GM12878 (cell line): ENCODE data around the gene TRAPPC4. TPM values are rescaled to one million over a fixed set of nuclear protein-coding genes. Genes with fewer than 3 reads are reported as not detected.

Source experiments
- ATAC-seq: fragments of 200-7000 bp; cut with Tn5 transposase; 3 replicates; pipeline ENCODE4 v1.9.1; 2020; ENCODE audit warnings: mild to moderate bottlenecking, moderate library complexity
- BruUV-seq: library from RNA; stranded (reverse); fragments of 400-500 nt; replicated peaks from 2 replicates; lab custom pipeline; 2021; lab: Mats Ljungman, UMichigan
- CTCF ChIA-PET: fragments of 300-600 bp; sonication (Branson Sonifier 250); formaldehyde crosslinking; extraction: SDS; loops from one replicate; lab custom pipeline; 2021; ENCODE audit warnings: inconsistent platforms; lab: Yijun Ruan, JAX
- POLR2A ChIA-PET: fragments of 350-600 bp; formaldehyde crosslinking; extraction: SDS; loops from one replicate; lab custom pipeline; 2021; ENCODE audit warnings: inconsistent platforms; lab: Charles Lee
- RAD21 ChIA-PET: fragments of 300-600 bp; sonication (Branson Sonifier 250); formaldehyde crosslinking; loops from one replicate; lab custom pipeline; 2023; ENCODE audit warnings: antibody characterized with exemption; ENCODE audit not compliant: unreplicated experiment; lab: Charles Lee
- SMC1A ChIA-PET: fragments of 300-600 bp; sonication (Branson Sonifier 250); formaldehyde crosslinking; loops from one replicate; lab custom pipeline; 2023; ENCODE audit not compliant: unreplicated experiment, uncharacterized antibody; lab: Charles Lee
- DNase-seq: peaks from one replicate; pipeline ENCODE4 v3.0.0-alpha.2; 2011; ENCODE audit warnings: low read depth, low spot score
- FAIRE-seq: peaks from 3 replicates; lab custom pipeline; 2011; peaks lifted over from hg19 to GRCh38; lab: Jason Lieb, UNC
- H2AFZ ChIP-seq: 2 replicates; pipeline ENCODE4 v1.6.0; 2011; ENCODE audit warnings: low read depth, low read length, control low read depth; ENCODE audit not compliant: control insufficient read depth
- H3K27ac ChIP-seq: 2 replicates; pipeline ENCODE4 v1.5.1; 2011; ENCODE audit warnings: control low read depth; ENCODE audit not compliant: control insufficient read depth, insufficient read depth
- H3K27me3 ChIP-seq, 2 experiments: replicated peaks in 1 of 2; 2 replicates each; pipeline versions ENCODE4 v1.6.0 to v1.6.1; 2011; ENCODE audit warnings: low read length in 1 of 2; ENCODE audit not compliant: control insufficient read depth in 2 of 2, insufficient read depth in 2 of 2
- H3K36me3 ChIP-seq, 2 experiments: 2 replicates each; pipeline ENCODE4 v1.5.1; 2011; ENCODE audit warnings: low read length in 1 of 2; ENCODE audit not compliant: control insufficient read depth in 2 of 2, insufficient read depth in 2 of 2
- H3K4me1 ChIP-seq: 2 replicates; pipeline ENCODE4 v1.6.1; 2011; ENCODE audit warnings: mild to moderate bottlenecking, low read length, moderate library complexity, mixed read lengths; ENCODE audit not compliant: control insufficient read depth, insufficient read depth
- H3K4me2 ChIP-seq: 2 replicates; pipeline ENCODE4 v1.6.0; 2011; ENCODE audit warnings: control low read depth; ENCODE audit not compliant: control insufficient read depth, insufficient read depth
- H3K4me3 ChIP-seq: fragments of 200-600 bp; sonication (generic); 2 replicates; pipeline ENCODE4 v1.5.1; 2016
- H3K79me2 ChIP-seq: 2 replicates; pipeline ENCODE4 v1.6.0; 2011; ENCODE audit warnings: low read length; ENCODE audit not compliant: control insufficient read depth, insufficient read depth
- H3K9ac ChIP-seq: 2 replicates; pipeline ENCODE4 v1.8.0; 2011; ENCODE audit warnings: low read length, control low read depth, mixed read lengths; ENCODE audit not compliant: control insufficient read depth, insufficient read depth
- H3K9me3 ChIP-seq: replicated peaks from 3 replicates; pipeline ENCODE4 v1.5.1; 2011; ENCODE audit warnings: mild to moderate bottlenecking, low read length; ENCODE audit not compliant: control insufficient read depth, insufficient read depth
- H4K20me1 ChIP-seq: 2 replicates; pipeline ENCODE4 v1.6.0; 2011; ENCODE audit not compliant: control insufficient read depth, insufficient read depth
- CEBPB ChIP-seq, 2 experiments: fragments of 150-350 bp in 1 of 2; IDR thresholded peaks; 2 replicates each; pipeline ENCODE4 v1.6.1; 2012 to 2014; ENCODE audit warnings: low read depth in 2 of 2, low read length in 2 of 2, borderline replicate concordance in 1 of 2, inconsistent platforms in 1 of 2
- DPF2 ChIP-seq: fragments of 450-650 bp; IDR thresholded peaks from 2 replicates; pipeline ENCODE4 v1.6.1; 2017; ENCODE audit warnings: mild to moderate bottlenecking
- EGR1 ChIP-seq, 2 experiments: IDR thresholded peaks; 1 replicate in 1 of 2; 2 replicates in 1 of 2; pipeline ENCODE4 v1.6.1; 2011 to 2012; ENCODE audit warnings: low read depth in 2 of 2, low read length in 2 of 2, borderline replicate concordance in 1 of 2, mild to moderate bottlenecking in 1 of 2, moderate library complexity in 1 of 2
- IKZF2 ChIP-seq, 2 experiments: fragments of 450-650 bp; IDR thresholded peaks; 2 replicates each; pipeline ENCODE4 v1.6.1; 2017; ENCODE audit warnings: mild to moderate bottlenecking in 2 of 2, moderate library complexity in 2 of 2
- KLF5 ChIP-seq: fragments of 450-650 bp; IDR thresholded peaks from 2 replicates; pipeline ENCODE4 v1.6.1; 2014; ENCODE audit warnings: mild to moderate bottlenecking; ENCODE audit not compliant: partially characterized antibody
- MEF2B ChIP-seq: fragments of 450-650 bp; IDR thresholded peaks from 2 replicates; pipeline ENCODE4 v1.6.1; 2018; ENCODE audit warnings: mild to moderate bottlenecking, moderate library complexity; ENCODE audit not compliant: partially characterized antibody, poor library complexity, severe bottlenecking
- MYB ChIP-seq: fragments of 150-350 bp; IDR thresholded peaks from 2 replicates; pipeline ENCODE4 v1.6.1; 2014; ENCODE audit warnings: mild to moderate bottlenecking, low read depth, low read length, borderline replicate concordance
- NFYA ChIP-seq: IDR thresholded peaks from 2 replicates; pipeline ENCODE4 v1.6.1; 2011; ENCODE audit warnings: low read depth, mild to moderate bottlenecking, low read length, improper control_type of control experiment, borderline replicate concordance
- RBBP5 ChIP-seq: fragments of 200-600 bp; sonication (generic); conservative IDR thresholded peaks from 2 replicates; pipeline ENCODE4 v1.6.1; 2016
- RELA ChIP-seq: fragments of 450-650 bp; IDR thresholded peaks from 2 replicates; pipeline ENCODE4 v1.8.0; 2014; ENCODE audit warnings: borderline replicate concordance; ENCODE audit not compliant: partially characterized antibody
- SMAD5 ChIP-seq: IDR thresholded peaks from 2 replicates; pipeline ENCODE4 v1.6.1; 2016; ENCODE audit warnings: antibody characterized with exemption, low read depth
- SMC3 ChIP-seq: IDR thresholded peaks from 2 replicates; pipeline ENCODE4 v1.6.1; 2011; ENCODE audit warnings: low read length, improper control_type of control experiment, borderline replicate concordance
- STAT1 ChIP-seq: fragments of 450-650 bp; conservative IDR thresholded peaks from 2 replicates; pipeline ENCODE4 v1.6.1; 2014; ENCODE audit warnings: antibody characterized with exemption, mild to moderate bottlenecking
- TARDBP ChIP-seq: IDR thresholded peaks from 2 replicates; pipeline ENCODE4 v1.6.1; 2016; ENCODE audit warnings: borderline replicate concordance
- TCF12 ChIP-seq: IDR thresholded peaks from 2 replicates; pipeline ENCODE4 v1.6.1; 2011; ENCODE audit warnings: low read depth, mild to moderate bottlenecking, low read length
- ZNF207 ChIP-seq: fragments of 450-650 bp; IDR thresholded peaks from 2 replicates; pipeline ENCODE4 v1.6.1; 2014; ENCODE audit warnings: antibody characterized with exemption, mild to moderate bottlenecking, borderline replicate concordance
- ZNF217 ChIP-seq: fragments of 450-650 bp; IDR thresholded peaks from 2 replicates; pipeline ENCODE4 v1.6.1; 2017; ENCODE audit warnings: antibody characterized with exemption, mild to moderate bottlenecking
- ZZZ3 ChIP-seq: IDR thresholded peaks from 2 replicates; pipeline ENCODE4 v1.6.1; 2011; ENCODE audit warnings: low read depth; ENCODE audit not compliant: control insufficient read depth, insufficient read length
- WGBS: methylation state at CpG from one replicate; pipeline ENCODE4 v1.1.6; 2016; ENCODE audit warnings: low lambda C conversion rate; ENCODE audit not compliant: insufficient replicate concordance, insufficient coverage; ENCODE audit errors: missing lambda C conversion rate; 5-methylcytosine and 5-hydroxymethylcytosine counted together
- in situ Hi-C: fragments of 300-500 bp; cut with MboI; formaldehyde crosslinking; loops from 9 replicates; pipeline ENCODE4 v1.14.3; 2018; ENCODE audit warnings: mixed read lengths
- intact Hi-C: fragments of 100-400 bp; cut with micrococcal nuclease; formaldehyde crosslinking; loops from one replicate; pipeline ENCODE4 v1.14.2; 2022; ENCODE audit not compliant: unreplicated experiment
- polyA plus RNA-seq, 11 experiments: library from polyadenylated mRNA; depleted of rRNA in 4 of 11; unstranded in 6 of 11; stranded (reverse) in 5 of 11; fragments of >200 nt; fragmentation: Nextera tagmentation in 4 of 11; fragmentation: Illumina TruSeq in 1 of 11; extraction: Ambion mirVana in 4 of 11; extraction: Trizol in 1 of 11; gene quantifications; 1 replicate in 1 of 11; 2 replicates in 10 of 11; pipeline versions ENCODE4 v1.2.1 to v1.2.3, GENCODE V29; 2011 to 2016; ENCODE audit warnings: inconsistent platforms in 2 of 11, missing spikeins in 2 of 11, low read depth in 1 of 11
- total RNA-seq, 4 experiments: library from RNA; depleted of rRNA in 3 of 4; stranded (reverse); fragments of >200 nt in 3 of 4; fragmentation: Illumina TruSeq in 1 of 4; extraction: Trizol in 1 of 4; gene quantifications; 2 replicates each; pipeline versions ENCODE4 v1.2.1 to v1.2.3, GENCODE V29; 2013 to 2021
- TF ChIP-seq, protein P1 (sequence below): IDR thresholded peaks from 2 replicates; pipeline ENCODE4 v1.6.1; 2011; ENCODE audit warnings: borderline replicate concordance, low read depth, mild to moderate bottlenecking, moderate library complexity, low read length; ENCODE audit not compliant: insufficient read depth, poor library complexity, severe bottlenecking
- TF ChIP-seq, protein P2 (sequence below), 3 experiments: IDR thresholded peaks in 2 of 3; conservative IDR thresholded peaks in 1 of 3; 2 replicates each; pipeline ENCODE4 v1.5.1; 2011; ENCODE audit warnings: low read depth in 3 of 3, low read length in 3 of 3, mild to moderate bottlenecking in 3 of 3, control low read depth in 2 of 3, moderate library complexity in 2 of 3, inconsistent platforms in 1 of 3, mixed read lengths in 1 of 3; ENCODE audit not compliant: control insufficient read depth in 2 of 3, insufficient read depth in 1 of 3; ENCODE audit errors: extremely low read depth in 1 of 3

TRAPPC4 gene
- total and polyA plus RNA-seq, 10 of the 15 experiments (the other 5 are each of a cell fraction or from before 2014, with no cell fraction given), result 61.6 to 231 (median 98.8) TPM

DNA sequence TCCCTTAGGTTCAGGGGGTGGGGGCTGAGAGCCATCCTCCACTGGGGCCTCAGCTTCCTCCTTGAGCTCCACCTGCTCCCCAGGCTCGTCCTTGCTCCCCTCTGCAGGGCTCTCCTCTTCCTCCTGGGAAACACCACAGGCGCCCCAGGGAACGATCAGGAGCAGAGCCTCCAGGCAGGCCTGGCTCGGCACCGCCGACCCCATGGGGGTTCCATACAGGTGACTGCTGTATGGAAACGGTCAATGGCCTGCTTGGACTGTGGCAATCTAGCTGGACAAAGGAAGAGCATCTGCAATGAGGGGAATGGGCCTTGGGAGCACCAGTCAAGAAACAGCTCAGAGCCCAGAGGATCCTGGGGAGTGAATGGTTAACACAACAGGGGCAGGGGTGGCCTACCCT, 30.5 kb downstream of the TRAPPC4 start:
- intact Hi-C loops, result no loop called here
- Histone ChIP-seq H3K27ac (no peak overlapping the region), H3K36me3 (peaks cover 47 to 48% of the 10 kb centered on the region in 2 experiments), H3K79me2 (peaks cover 11% of the 10 kb centered on the region), H2AFZ (no peak overlapping the region), H3K4me3 (no peak overlapping the region), H3K4me2 (no peak overlapping the region), H3K9ac (no peak overlapping the region), H4K20me1 (no peaks in the 10 kb centered on the region), H3K27me3 (no peaks in the 10 kb centered on the region), H3K4me1 (peaks cover 24% of the 10 kb centered on the region), H3K9me3 (no peaks in the 10 kb centered on the region)
- in situ Hi-C loops, result no loop called here
- FAIRE-seq (no peak), DNase-seq (no peak), ATAC-seq (no peak)
- ChIA-PET POLR2A (interaction anchor here (1.1 to 2.5 kb wide), 2 partner anchors 7 to 19 kb away, joined by 3 to 10 read pairs; partner anchors contain the start of gene VPS11), CTCF (no interaction called here), RAD21 (no interaction called here), SMC1A (no interaction called here)
- BruUV-seq, result no TSS peak
- TF ChIP-seq MYB, result no peak
- TF ChIP-seq SMAD5, result no peak
- no peak for TF ChIP-seq ZNF217
- TF ChIP-seq EGR1 (IDR thresholded peaks at IDR 0.05; ENCODE audit: borderline replicate concordance in 1 of 2, low read depth in 2 of 2, low read length in 2 of 2), result no peak
- TF ChIP-seq ZZZ3, result no peak
- TF ChIP-seq SMC3, result no peak
- no peak for TF ChIP-seq IKZF2 (IDR thresholded peaks at IDR 0.05)
- no peak for TF ChIP-seq TARDBP
- TF ChIP-seq, protein P1, sequence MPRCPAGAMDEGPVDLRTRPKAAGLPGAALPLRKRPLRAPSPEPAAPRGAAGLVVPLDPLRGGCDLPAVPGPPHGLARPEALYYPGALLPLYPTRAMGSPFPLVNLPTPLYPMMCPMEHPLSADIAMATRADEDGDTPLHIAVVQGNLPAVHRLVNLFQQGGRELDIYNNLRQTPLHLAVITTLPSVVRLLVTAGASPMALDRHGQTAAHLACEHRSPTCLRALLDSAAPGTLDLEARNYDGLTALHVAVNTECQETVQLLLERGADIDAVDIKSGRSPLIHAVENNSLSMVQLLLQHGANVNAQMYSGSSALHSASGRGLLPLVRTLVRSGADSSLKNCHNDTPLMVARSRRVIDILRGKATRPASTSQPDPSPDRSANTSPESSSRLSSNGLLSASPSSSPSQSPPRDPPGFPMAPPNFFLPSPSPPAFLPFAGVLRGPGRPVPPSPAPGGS, result no peak
- no peak for TF ChIP-seq CEBPB (IDR thresholded peaks at IDR 0.05; ENCODE audit: borderline replicate concordance in 1 of 2, low read depth in 2 of 2, low read length in 2 of 2)
- no peak for TF ChIP-seq NFYA
- TF ChIP-seq TCF12, result no peak
- no peak for TF ChIP-seq STAT1
- TF ChIP-seq RELA, result no peak
- TF ChIP-seq KLF5, result no peak
- TF ChIP-seq, protein P2, sequence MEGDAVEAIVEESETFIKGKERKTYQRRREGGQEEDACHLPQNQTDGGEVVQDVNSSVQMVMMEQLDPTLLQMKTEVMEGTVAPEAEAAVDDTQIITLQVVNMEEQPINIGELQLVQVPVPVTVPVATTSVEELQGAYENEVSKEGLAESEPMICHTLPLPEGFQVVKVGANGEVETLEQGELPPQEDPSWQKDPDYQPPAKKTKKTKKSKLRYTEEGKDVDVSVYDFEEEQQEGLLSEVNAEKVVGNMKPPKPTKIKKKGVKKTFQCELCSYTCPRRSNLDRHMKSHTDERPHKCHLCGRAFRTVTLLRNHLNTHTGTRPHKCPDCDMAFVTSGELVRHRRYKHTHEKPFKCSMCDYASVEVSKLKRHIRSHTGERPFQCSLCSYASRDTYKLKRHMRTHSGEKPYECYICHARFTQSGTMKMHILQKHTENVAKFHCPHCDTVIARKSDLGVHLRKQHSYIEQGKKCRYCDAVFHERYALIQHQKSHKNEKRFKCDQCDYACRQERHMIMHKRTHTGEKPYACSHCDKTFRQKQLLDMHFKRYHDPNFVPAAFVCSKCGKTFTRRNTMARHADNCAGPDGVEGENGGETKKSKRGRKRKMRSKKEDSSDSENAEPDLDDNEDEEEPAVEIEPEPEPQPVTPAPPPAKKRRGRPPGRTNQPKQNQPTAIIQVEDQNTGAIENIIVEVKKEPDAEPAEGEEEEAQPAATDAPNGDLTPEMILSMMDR (IDR thresholded peaks at IDR 0.05 in 2 of 3, conservative IDR thresholded peaks at IDR 0.05 in 1 of 3; ENCODE audit: control insufficient read depth in 2 of 3, extremely low read depth in 1 of 3, insufficient read depth in 1 of 3, low read depth in 3 of 3, low read length in 3 of 3), result no peak
- no peak for TF ChIP-seq RBBP5
- TF ChIP-seq MEF2B, result no peak
- TF ChIP-seq DPF2, result no peak
- no peak for TF ChIP-seq ZNF207
- WGBS, result 86% methylated on average over 7 of the region's 7 CpGs
